Activated CD8-positive, alpha-beta memory T cell treated with anti-CD3 and anti-CD28 coated beads for 1 hour (primary cell): ENCODE results near the gene PBRM1.
"Not testable (repeated sequence)": the region's sequence is repeated elsewhere in the genome, so short reads cannot be mapped to it uniquely, and the experiment has no call there.

Source experiments
- DNase-seq, 2 donors: peaks; one replicate each; pipeline ENCODE4 v3.0.0-alpha.2; 2020; ENCODE audit warnings: low read depth in 1 of 2; ENCODE audit errors: extremely low read depth in 1 of 2

PBRM1 gene

GRCh38 chr3:52685709-52686691 is at the start of gene PBRM1, which contains the start of gene GNL3:
PBRM1 (minus strand) TSS chr3:52685913.
GNL3 (plus strand) TSS chr3:52686032; CDS start chr3:52686093, 61 bp downstream.
- peak; percentile 68 to 84 for DNase-seq

DNA sequence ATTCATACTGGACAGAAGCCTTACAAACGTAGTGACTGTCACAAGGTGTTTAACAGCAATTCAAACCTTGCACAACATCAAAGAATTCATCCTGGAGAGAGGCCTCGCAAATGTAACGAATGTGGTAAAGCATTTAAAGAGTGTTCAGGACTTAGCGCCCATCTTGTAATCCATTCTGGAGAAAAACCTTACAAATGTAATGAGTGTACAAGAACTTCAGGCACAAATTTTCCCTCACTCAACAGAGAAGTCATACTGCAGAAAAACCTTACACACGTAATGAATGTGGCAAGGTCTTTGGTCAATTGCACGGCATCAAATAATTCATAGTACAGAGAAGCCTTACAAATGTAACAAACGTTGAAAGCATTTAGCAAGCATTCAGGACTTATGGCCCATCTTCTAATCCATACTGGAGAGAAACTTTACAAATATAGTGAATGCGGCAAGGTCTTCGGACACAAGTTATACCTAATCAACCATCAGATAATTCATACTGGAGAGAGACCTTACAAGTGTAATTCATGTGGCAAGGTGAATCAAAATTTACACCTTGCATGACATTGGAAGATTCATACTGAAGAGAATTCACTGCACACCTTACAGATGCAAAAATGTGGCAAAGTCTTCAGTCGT is 47.7 kb upstream of the PBRM1 start:
- no peak for DNase-seq

DNA sequence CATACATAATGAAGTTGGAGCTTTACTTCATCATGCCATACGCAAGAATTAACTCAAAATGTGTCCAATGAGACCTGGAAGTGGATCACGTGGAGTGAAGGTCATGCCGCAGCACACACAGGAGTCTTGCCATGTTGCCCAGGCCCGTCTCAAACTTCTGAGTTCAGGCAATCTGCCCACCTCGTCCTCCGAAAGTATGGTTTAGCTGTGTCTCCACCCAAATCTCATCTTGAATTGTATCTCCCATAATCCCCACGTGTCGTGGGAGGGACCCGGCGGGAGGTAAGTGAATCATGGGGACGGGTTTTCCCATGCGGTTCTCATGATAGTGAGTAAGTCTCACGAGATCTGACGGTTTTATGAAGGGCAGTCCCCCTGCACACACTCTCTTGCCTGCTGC is 45.9 kb upstream of the PBRM1 start:
- no peak for DNase-seq

GRCh38 chr3:52730681-52731080 is 45.0 kb upstream of the PBRM1 start:
- no peak for DNase-seq

- not testable (repeated sequence) for DNase-seq
These were observed 43.0 kb upstream of the PBRM1 start for GRCh38 chr3:52728753-52729152.

DNA sequence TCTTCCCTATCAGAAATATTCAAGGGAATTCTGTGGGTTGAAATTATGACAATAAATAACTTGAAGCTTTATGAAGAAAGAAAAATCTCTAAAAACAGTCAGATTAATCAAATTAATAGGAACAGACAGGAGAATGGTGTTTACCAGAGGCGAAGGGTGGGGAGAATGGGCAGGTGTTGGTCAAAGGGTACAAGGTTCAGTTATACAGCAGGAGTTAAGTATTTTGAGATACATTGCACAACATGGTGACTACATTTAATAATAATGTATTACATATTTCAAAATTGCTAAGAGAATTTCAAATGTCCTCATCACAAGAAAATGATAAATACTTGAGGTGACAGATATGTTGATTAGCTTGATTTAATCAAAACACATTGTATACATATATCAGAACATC is 38.8 kb upstream of the PBRM1 start:
- DNase-seq, result no peak

DNA sequence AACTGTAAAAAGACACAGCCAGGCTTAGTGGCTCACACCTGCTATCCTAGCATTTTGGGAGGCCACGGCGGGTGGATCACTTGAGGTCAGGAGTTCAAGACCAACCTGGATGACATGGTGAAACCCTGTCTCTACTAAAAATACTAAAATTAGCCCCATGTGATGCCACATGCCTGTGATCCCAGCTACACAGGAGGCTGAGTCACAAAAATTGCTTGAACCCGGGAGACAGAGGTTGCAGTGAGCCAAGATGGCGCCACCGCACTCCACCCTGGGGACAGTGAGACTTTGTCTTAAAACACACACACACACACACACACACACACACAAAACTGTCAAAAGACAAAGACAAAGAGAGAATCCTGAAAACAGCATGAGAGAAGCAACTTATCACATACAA is 38.2 kb upstream of the PBRM1 start:
- DNase-seq, result no peak

DNA sequence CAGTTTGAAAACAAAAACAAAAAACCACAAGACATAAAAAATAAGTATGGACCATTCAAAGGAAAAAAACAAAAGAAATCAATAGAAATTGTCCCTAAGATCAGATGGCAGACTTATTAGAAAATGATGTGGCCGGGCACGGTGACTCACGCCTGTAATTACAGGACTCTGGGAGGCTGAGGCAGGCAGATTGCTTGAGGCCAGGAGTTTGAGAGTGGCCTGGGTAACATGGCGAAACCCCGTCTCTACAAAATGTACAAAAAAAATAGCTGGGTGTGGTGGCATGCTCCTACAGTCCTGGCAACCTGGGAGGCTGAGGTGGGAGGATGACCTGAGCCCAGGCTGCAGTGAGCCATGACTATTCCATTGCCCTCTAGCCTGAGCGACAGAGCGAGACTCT is 36.8 kb upstream of the PBRM1 start:
- DNase-seq, result no peak

DNA sequence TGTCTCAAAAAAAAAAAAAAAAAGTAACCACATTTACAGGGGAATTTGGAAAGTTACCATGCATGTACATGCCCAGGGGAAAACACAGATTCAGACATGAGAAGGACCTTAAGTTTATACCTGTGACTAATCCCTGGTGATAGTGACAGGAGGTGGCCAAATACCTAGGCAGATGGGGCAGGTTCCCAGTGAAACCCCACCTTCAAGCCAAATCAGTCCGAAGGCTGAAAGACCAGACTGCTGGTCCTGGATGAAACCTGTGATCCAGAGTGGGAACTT is 36.0 kb upstream of the PBRM1 start:
- no peak for DNase-seq

DNA sequence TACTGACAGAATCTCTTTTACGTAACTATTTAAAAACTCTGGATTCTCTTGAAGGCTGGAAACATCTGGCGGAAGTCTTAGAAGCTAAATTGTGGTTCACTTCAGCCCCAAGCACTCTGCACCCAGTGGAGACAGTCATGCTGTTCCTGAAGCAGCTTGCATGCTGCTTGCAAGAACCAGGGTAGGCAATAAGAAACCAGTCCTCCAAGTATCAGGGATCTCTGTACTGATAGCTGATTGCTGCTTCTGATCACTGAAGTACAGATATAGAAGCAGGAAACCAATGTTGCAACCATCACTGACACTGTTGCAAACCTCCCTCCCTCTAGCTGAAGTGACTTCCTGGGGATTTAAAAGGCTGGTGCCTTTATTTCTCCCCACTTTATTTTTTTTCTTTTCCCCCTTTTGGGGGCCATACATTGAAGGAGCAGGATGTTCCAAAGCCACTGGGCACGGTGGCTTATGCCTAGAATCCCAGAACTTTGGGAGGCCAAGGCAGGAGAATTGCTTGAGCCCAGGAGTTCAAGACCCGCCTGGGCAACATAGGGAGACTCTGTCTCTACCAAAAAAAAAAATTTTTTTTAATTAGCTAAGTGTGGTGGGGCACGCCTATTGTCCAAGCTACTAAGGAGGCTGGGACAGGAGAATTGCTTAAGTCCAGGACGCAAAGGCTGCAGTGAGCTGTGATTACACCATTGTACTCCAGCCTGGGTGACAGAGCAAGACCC is 35.5 kb upstream of the PBRM1 start:
- DNase-seq, result no peak

- DNase-seq, result no peak
These were observed 33.9 kb upstream of the PBRM1 start for GRCh38 chr3:52719618-52720017.

DNA sequence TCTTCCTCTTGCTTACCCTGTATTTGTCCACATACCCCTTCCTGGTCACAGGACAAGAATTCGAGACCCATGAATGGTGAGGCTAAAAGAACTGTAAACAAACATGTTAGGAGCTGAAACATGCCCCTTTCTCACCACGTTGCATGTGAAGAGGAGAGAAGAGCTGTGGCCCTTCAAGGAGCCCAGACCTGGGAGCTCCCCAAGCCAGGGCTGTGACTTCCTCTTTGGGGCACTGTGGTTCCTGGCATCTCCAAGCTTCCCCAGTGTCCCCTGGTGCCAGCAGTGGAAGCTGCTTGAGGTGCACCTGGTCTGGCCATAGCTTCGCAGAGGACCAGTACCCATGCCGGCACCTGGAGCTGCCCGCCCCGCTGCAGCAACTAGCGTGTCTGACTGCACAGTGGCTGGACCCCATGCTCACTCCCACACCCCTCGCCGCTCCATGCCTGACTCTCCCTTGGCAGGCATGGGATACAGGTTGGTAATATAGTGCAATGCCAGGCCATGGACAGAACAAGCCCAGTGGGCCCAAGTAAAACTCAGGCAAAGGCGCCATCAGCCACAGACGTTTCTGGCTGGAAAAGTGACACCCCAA is 30.1 kb upstream of the PBRM1 start:
- no peak for DNase-seq

GRCh38 chr3:52714335-52715302 is 28.9 kb upstream of the PBRM1 start:
- DNase-seq, result no peak

DNA sequence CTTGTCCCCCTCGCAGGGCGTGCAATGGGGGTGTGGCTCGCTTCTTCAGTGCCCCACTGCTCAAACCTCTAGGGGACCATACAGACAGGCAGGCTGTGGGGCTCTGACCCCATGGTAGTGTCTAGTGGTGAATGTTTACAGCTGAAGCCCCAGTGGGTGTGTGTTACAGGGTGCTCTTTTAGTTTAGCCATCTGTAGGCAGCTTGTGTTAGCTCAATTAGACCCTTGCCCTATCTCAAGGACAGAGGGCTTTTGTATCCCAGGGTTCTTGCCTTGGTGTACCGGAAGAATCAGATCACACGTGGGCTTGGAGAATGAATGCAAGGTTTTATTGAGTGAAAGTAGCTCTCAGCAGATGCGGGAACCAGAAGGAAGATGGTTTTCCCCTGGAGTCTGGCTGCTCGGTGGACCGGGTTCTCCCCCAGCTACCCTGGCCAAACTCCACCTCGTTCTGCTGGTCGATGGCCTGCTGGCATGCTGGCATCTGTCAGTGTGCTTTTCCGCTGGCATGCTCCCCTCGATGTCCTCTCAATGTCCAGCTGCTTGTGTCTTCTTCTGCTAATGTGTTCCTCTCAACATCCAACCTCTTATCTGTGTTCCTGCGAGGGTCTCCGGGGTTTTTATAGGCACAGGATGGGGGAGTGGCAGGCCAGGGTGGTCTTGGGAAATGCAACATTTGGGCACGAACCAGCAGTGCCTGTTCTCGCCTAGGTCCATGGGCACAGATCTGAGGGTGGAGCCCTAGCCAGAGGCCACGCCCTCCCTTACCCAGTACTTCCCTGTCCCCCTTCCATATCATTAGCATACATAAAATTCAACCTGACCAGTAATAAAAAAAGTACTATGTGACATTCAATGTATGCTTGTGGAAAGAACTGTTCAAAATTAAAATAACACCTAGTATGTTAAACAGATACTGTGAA is 26.8 kb upstream of the PBRM1 start:
- no peak for DNase-seq

- no peak for DNase-seq
These were observed 24.8 kb upstream of the PBRM1 start for GRCh38 chr3:52710512-52710911.

- DNase-seq, result no peak
These were observed 21.9 kb upstream of the PBRM1 start for GRCh38 chr3:52707585-52707984.

- peak; percentile 50 to 78 for DNase-seq
These were observed 20.3 kb upstream of the PBRM1 start, which contains the start of the genes GLT8D1 and SPCS1 for GRCh38 chr3:52705688-52706686. GLT8D1 (minus strand) TSS chr3:52705791; CDS start chr3:52700460, 5,331 bp downstream. SPCS1 (plus strand) TSS chr3:52706106; CDS start chr3:52706247, 141 bp downstream.

- DNase-seq, result no peak
These were observed 19.6 kb upstream of the PBRM1 start for GRCh38 chr3:52705438-52705687.
